Stimulated activated CD8-positive, alpha-beta memory T cell treated with anti-CD3 and anti-CD28 coated beads, Interleukin-12 subunit alpha, Interleukin-12 subunit beta, amount 100 ng/mL, for 24 hours (primary cell): Measurements from ENCODE around the gene ACACB.

ENCODE experiments used
- DNase-seq: peaks from one replicate; pipeline ENCODE4 v3.0.0-alpha.2; 2020; ENCODE audit errors: extremely low read depth

ACACB gene

DNA sequence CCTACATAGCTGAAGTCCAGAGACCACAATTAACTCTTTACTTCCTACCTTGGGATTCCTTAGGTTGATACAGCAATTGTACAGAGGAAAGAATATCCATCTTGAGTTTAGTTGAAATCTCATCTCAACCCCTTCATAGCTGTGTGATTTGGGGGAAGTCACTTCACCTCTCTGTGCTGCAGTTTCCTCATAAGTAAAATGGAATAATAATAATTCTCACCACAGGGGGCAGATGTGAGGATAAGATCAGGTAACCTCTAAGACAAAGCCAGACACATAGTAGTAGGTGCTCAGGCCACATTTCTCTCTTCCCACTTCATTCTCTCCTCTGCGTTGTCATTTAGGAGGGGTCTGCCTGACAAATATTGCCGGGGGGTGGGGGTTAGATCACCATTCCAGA lies 186.0 kb downstream of the ACACB start:
- DNase-seq, result no peak

DNA sequence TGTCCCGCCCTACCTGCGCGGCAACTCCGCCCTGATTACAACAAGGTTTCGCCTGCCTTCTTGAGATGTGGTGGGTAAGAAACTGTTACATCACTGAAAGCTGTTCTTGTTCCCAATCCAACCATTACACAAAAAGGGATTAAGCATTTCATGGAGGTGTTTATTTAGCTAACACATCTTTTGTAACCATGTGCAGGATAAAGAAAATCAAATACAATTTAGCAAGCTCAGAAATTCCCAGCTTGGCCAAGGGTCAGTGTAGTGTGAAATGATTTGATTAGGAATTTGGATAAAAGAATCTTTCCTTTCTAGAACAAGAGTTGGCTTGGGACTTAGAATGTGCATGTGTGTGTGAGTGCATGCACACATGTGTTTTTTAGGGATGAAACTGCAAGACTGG lies 186.4 kb downstream of the ACACB start:
- DNase-seq, result no peak

DNA sequence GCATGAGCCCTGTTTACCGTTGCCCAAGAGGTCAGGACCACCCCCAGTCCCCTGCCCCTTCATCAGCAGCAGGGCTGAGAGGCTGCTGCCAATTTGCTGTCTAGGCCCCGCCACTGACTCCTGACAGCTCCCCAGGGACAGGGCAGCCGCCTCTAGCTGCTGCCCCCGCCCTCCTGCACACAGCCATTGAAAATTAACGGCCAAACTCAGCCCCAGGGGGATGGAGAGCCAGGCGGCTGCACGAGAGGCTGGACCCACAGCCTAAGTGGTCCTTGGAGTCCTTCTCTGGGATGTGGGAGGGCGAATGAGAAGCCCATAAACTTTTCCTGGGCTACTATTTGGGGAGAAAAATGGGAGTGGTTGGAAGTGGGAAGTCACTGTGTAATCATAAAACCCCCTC lies 188.1 kb downstream of the ACACB start:
- DNase-seq, result no peak

DNA sequence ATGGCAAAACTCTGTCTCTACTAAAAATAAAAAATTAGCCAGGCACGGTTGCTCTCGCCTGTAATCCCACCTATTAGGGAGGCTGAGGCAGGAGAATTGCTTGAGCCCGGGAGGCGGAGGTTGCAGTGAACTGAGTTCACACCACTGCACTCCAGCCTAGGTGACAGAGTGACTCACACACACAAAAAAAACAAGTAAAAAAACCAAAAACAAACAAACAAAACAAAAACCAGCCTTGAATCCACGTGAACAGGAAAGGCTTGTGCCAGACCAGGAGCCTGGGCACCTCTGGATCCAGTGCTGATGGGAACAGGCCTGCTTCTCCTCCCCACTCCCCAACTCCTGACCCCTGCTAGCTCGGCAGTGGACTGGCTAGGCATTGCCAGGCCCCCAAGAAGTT lies 189.2 kb downstream of the ACACB start:
- DNase-seq, result no peak

DNA sequence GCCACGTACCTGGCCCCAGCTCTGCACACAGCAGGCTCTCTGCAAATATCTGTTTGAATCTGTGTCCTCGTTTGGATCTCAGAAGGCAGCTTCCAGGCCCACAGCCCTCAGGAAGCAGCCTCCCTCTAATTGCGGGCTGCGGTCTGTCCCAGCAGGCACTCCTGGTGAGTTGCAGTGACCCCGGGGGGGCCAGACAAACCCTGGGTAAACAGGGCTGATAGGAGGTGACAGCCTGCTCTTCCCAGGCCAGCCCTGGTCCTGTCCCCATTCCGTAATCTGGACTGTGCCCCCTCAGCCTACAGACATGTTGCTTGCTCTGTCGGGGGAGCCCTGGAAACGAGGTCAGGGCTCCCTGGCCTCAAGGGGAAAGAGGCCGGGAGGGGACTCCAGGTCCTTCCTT lies 190.7 kb downstream of the ACACB start:
- DNase-seq, result no peak

DNA sequence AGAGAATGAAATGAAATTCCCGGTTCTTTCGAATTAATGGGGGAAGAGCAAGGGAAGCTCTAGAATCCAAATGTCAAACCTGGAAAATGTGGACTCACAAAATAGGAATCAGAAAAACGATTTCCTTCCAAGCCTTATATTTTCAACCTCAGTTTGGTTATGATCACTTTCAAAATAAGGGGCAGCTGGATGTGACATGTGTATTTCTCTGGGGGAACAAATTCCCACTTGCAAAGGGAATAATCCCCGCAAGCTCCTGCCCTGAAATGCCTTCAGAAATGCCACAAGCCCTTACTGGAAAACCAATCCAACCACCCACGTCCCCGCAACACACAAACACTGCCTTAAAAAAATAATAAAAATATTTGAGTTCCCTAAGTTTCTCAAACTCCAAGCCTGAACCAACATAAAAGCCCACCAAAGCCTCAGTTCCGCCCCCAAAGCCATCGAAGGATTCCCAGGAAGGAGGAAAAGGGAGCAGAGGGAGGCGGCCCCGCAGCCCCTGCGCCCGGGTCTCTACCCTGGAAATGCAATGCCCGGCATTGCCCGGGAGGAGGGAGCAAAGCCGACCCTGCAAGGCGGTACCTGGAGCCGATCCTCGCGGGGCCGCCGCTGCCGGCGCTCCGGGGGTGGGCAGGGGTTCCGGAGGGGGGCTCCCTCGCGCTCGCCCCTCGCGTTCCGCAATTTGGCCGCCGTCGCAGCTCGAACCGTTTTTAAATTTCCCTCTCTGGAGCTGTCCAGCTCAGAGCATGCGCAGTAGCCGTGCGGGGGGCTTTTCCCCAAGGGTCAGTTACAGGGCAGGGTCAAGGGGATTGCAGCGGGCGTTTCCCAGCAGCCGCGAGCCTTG lies 192.4 kb downstream of the ACACB start, which contains the start of gene FOXN4:
FOXN4 (minus strand) TSS at position 751 of the 847 bp plus-strand sequence. CDS start 963 bp downstream, outside the sequence.
- no peak for DNase-seq

DNA sequence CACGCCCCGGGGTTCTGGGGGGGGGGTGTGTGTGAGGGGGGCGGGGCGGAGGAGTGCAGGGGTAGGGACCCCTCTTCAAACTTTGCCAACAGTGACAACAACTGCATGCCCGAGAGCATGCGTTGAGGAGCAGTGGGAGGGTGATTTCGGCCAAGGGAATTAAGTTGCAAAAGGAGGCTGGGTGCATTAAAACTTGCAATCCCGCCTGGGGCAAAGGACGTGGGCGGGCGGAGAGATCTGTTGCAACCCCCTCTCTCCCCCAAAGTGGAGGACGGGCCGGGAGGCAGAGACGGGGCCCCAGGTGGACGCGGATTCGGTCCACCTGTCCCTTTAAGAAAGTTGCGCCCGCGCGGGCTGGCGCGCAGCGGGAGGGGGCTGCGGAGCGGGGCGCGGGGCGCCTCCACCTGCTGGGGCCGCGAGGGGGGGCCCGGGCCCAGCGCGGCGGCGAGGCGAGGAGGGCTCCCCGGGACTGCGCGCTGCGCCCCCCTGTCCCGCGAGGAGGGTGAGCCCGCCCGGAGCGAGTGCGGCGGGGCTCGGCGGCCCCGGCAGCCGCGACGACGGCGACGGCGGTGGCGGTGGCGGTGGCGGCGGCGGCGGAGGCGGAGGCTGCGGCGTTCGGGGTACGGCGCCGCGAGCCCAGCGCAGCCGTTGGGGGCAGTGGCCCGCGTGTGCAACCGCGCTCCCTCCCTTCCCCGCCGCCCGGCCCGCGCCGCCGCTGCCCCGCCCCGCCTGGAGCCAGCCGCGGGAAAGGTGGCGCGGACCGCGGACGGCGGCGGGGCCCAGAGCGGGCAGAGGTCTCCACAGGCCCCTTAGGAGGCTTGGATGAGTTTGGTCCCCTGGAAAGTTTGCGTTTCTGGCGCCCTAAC lies 193.2 kb downstream of the ACACB start:
- no peak for DNase-seq

DNA sequence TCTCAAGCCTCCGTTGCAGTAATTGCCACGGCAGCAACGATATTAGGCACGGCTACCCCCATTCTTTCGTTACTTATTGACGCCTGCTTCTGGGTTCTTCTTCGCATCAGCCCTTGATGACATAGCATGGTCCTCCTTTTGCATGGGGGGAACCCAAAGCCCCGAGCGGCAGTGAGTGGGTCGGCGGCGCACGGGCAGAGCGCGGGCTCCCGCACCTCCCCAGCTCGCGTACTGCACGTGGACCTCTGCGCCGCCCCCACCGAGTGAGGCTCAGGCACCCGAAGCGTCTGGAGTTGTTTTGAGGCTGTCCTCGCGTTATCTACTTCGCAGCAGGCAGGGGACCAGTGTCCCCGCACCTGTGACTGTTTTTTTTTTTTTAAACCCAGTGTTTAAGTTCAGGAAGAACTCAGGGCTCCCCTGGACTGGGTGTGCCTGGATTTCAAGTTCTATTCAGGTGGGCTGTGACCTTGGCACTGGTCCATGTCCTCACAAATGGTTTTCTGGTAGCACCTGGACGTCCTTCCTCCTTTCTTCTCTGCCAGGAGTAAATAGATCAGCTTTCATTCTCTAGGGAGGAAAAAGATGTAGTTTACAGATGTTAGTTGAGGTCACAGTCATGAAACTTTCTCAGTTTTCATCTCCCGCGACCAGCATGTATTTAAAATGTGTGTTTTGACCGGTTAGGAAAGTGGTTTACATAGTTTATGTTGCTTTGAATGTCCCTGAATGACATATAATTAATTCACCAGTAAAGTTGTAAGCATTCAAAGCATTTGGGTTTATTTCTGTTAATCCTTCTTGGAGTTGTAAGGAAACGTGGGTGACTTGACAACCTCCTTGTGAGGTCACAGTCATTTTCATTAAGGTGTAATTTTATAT lies 194.1 kb downstream of the ACACB start:
- no peak for DNase-seq
